Coronary artery (tissue), 2 donors: ENCODE data around the gene GREM2.

Experiments used
- DNase-seq: peaks from one replicate; pipeline ENCODE4 v3.0.0-alpha.2; 2017; ENCODE audit warnings: low spot score
- H3K27ac ChIP-seq, 2 donors: fragments of 200-600 bp; sonication (generic); one replicate each; pipeline ENCODE4 v1.5.1; 2016 to 2019
- H3K4me3 ChIP-seq: fragments of 200-600 bp; sonication (generic); 2 replicates; pipeline ENCODE4 v1.5.1; 2016; ENCODE audit warnings: mild to moderate bottlenecking, moderate library complexity
- CTCF ChIP-seq: fragments of 200-600 bp; sonication (generic); IDR thresholded peaks from one replicate; pipeline ENCODE4 v1.5.1; 2019; ENCODE audit warnings: antibody characterized with exemption

GREM2 gene

GRCh38 chr1:240619906-240620621 is 8.1 kb upstream of the GREM2 start:
- DNase-seq = no peak
- Histone ChIP-seq H3K4me3 (no peak overlapping the region), H3K27ac (no peak overlapping the region)
- no peak for TF ChIP-seq CTCF

GRCh38 chr1:240619357-240619756 is 7.4 kb upstream of the GREM2 start:
- TF ChIP-seq CTCF = no peak
- no peak for DNase-seq
- no peak overlapping the region for H3K27ac ChIP-seq
- no peak overlapping the region for H3K4me3 ChIP-seq

- no peak for DNase-seq
- H3K27ac ChIP-seq = no peak overlapping the region
- TF ChIP-seq CTCF = no peak
Observed at GRCh38 chr1:240618946-240619345, 7.0 kb upstream of the GREM2 start.

GRCh38 chr1:240616018-240616417 is 4.1 kb upstream of the GREM2 start:
- Histone ChIP-seq H3K4me3 (no peak overlapping the region), H3K27ac (no peak overlapping the region)
- no peak for TF ChIP-seq CTCF
- no peak for DNase-seq

More at GRCh38 chr1:240618946-240619345, 7.0 kb upstream of the GREM2 start:
- no peak overlapping the region for H3K4me3 ChIP-seq

GRCh38 chr1:240613356-240614142 is 1.6 kb upstream of the GREM2 start:
- H3K27ac ChIP-seq = no peak overlapping the region
- no peak overlapping the region for H3K4me3 ChIP-seq
- no peak for DNase-seq
- TF ChIP-seq CTCF = no peak

GRCh38 chr1:240612811-240613210 is 856 bp upstream of the GREM2 start:
- H3K27ac ChIP-seq = no peak overlapping the region
- DNase-seq = no peak
- no peak overlapping the region for H3K4me3 ChIP-seq
- no peak for TF ChIP-seq CTCF

GRCh38 chr1:240611228-240611618 is 732 bp downstream of the GREM2 start:
- DNase-seq = no peak
- TF ChIP-seq CTCF = no peak
- H3K4me3 ChIP-seq = peak overlapping the region; percentile 60
- H3K27ac ChIP-seq = no peak overlapping the region
